ENCODE results near the gene RSPH1.

RSPH1 gene

GRCh38 chr21:42503711-42504110 lies 7.7 kb upstream of the RSPH1 start:
- no peak overlapping the region for H3K4me3 ChIP-seq
- no peak overlapping the region for H3K27ac ChIP-seq
- DNase-seq (ENCODE audit: low read depth, low spot score) = no peak
- no peak overlapping the region for H3K9ac ChIP-seq (ENCODE audit: insufficient read length)
- no peak for TF ChIP-seq FOXP2 (optimal IDR thresholded peaks at IDR 0.05; ENCODE audit: control extremely low read depth, extremely low read length, insufficient read depth)
- no peak for TF ChIP-seq EZH2 (IDR thresholded peaks at IDR 0.05)
- no peak for TF ChIP-seq POLR2AphosphoS5 (IDR thresholded peaks at IDR 0.05; ENCODE audit: borderline replicate concordance, low read depth, low read length)
- H3K9me3 ChIP-seq (ENCODE audit: low read depth, low read length) = no peaks in the 10 kb centered on the region
- no peaks in the 10 kb centered on the region for H3K36me3 ChIP-seq (ENCODE audit: insufficient read depth, low read length)

DNA sequence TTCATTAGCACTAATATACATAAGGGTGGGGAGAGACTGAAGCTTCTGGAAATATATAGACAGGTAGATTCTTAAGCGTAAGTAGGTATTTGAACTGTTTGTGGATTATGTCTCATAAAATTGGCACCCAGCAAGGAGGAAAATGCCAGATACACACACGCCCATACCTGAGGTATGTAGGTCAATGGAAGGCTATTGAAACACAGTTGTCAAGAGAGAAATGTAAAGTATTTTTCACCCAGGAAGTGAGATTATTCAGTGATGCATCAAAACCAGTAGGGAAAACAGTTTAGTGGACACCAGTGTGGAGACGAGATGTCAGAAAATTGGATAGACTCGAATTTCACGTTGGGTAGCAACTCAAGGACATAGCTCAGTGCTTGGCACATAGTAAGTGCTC lies 4.7 kb upstream of the RSPH1 start:
- DNase-seq (ENCODE audit: low read depth, low spot score) = no peak
- H3K36me3 ChIP-seq (ENCODE audit: insufficient read depth, low read length) = no peaks in the 10 kb centered on the region
- no peaks in the 10 kb centered on the region for H3K9me3 ChIP-seq (ENCODE audit: low read depth, low read length)
- TF ChIP-seq EZH2 (IDR thresholded peaks at IDR 0.05) = no peak
- no peak for TF ChIP-seq POLR2AphosphoS5 (IDR thresholded peaks at IDR 0.05; ENCODE audit: borderline replicate concordance, low read depth, low read length)
- no peak for TF ChIP-seq FOXP2 (optimal IDR thresholded peaks at IDR 0.05; ENCODE audit: control extremely low read depth, extremely low read length, insufficient read depth)
- no peak overlapping the region for H3K27ac ChIP-seq
- H3K4me3 ChIP-seq = no peak overlapping the region
- H3K9ac ChIP-seq (ENCODE audit: insufficient read length) = no peak overlapping the region

DNA sequence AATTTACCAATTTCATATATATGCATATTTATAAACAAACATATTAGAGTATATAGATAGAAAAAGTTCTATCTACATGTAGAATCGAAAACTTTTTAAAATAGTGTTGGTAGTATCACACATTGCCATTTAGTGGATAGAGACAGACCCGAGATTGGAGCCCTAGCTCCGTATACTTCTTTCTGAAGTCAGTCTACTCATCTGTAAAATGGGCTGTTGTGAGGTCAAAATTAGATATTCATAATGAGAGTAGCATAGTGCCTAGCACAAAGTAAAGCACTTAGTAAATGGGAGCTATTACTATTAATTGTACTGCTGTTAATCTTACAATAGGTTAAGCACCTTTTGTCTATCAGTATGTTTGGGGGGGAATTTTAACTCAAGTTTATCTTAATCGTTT lies 4.2 kb upstream of the RSPH1 start:
- Histone ChIP-seq H3K4me3 (no peak overlapping the region), H3K9ac (ENCODE audit: insufficient read length) (no peak overlapping the region), H3K9me3 (ENCODE audit: low read depth, low read length) (no peaks in the 10 kb centered on the region), H3K27ac (no peak overlapping the region), H3K36me3 (ENCODE audit: insufficient read depth, low read length) (no peaks in the 10 kb centered on the region)
- no peak for DNase-seq (ENCODE audit: low read depth, low spot score)
- TF ChIP-seq POLR2AphosphoS5 (IDR thresholded peaks at IDR 0.05; ENCODE audit: borderline replicate concordance, low read depth, low read length) (no peak), FOXP2 (optimal IDR thresholded peaks at IDR 0.05; ENCODE audit: control extremely low read depth, extremely low read length, insufficient read depth) (no peak), EZH2 (IDR thresholded peaks at IDR 0.05) (no peak)

- H3K9ac ChIP-seq (ENCODE audit: insufficient read length) = no peak overlapping the region
- no peak overlapping the region for H3K27ac ChIP-seq
- H3K4me3 ChIP-seq = no peak overlapping the region
- no peak for DNase-seq (ENCODE audit: low read depth, low spot score)
- TF ChIP-seq FOXP2 (optimal IDR thresholded peaks at IDR 0.05; ENCODE audit: control extremely low read depth, extremely low read length, insufficient read depth) = no peak
- TF ChIP-seq EZH2 (IDR thresholded peaks at IDR 0.05) = no peak
- no peak for TF ChIP-seq POLR2AphosphoS5 (IDR thresholded peaks at IDR 0.05; ENCODE audit: borderline replicate concordance, low read depth, low read length)
- no peaks in the 10 kb centered on the region for H3K9me3 ChIP-seq (ENCODE audit: low read depth, low read length)
- no peaks in the 10 kb centered on the region for H3K36me3 ChIP-seq (ENCODE audit: insufficient read depth, low read length)
Measured at GRCh38 chr21:42499444-42500112, 3.6 kb upstream of the RSPH1 start.

- TF ChIP-seq POLR2AphosphoS5 (IDR thresholded peaks at IDR 0.05; ENCODE audit: borderline replicate concordance, low read depth, low read length) = no peak
- no peak for TF ChIP-seq FOXP2 (optimal IDR thresholded peaks at IDR 0.05; ENCODE audit: control extremely low read depth, extremely low read length, insufficient read depth)
- TF ChIP-seq EZH2 (IDR thresholded peaks at IDR 0.05) = no peak
- Histone ChIP-seq H3K9ac (ENCODE audit: insufficient read length) (no peak overlapping the region), H3K27ac (no peak overlapping the region), H3K9me3 (ENCODE audit: low read depth, low read length) (no peaks in the 10 kb centered on the region), H3K36me3 (ENCODE audit: insufficient read depth, low read length) (no peaks in the 10 kb centered on the region), H3K4me3 (no peak overlapping the region)
- DNase-seq (ENCODE audit: low read depth, low spot score) = no peak
Measured at GRCh38 chr21:42498012-42498411, 2.0 kb upstream of the RSPH1 start.

DNA sequence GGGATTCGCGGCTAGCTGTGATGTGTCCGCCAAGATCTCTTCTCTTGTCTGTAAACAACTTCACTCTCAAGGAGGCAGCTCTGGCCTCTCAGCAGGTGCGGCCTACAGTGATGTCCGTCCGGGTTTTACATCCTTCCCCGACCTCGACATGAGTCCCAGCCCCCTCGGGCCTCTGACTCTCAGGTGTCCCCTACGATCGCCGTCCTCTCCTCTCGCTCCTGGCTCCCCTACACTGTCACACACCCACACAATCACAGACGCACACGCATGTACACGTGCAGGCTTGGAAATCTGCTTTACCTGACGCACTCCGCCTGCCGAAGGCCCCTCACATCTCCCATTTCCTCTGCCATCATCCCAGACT lies 797 bp upstream of the RSPH1 start:
- DNase-seq (ENCODE audit: low read depth, low spot score) = no peak
- Histone ChIP-seq H3K36me3 (ENCODE audit: insufficient read depth, low read length) (no peaks in the 10 kb centered on the region), H3K9ac (ENCODE audit: insufficient read length) (peak overlapping the region; percentile 74), H3K9me3 (ENCODE audit: low read depth, low read length) (no peaks in the 10 kb centered on the region), H3K4me3 (peak overlapping the region; percentile 86), H3K27ac (no peak overlapping the region)
- no peak for TF ChIP-seq EZH2 (IDR thresholded peaks at IDR 0.05)
- no peak for TF ChIP-seq FOXP2 (optimal IDR thresholded peaks at IDR 0.05; ENCODE audit: control extremely low read depth, extremely low read length, insufficient read depth)
- no peak for TF ChIP-seq POLR2AphosphoS5 (IDR thresholded peaks at IDR 0.05; ENCODE audit: borderline replicate concordance, low read depth, low read length)

DNA sequence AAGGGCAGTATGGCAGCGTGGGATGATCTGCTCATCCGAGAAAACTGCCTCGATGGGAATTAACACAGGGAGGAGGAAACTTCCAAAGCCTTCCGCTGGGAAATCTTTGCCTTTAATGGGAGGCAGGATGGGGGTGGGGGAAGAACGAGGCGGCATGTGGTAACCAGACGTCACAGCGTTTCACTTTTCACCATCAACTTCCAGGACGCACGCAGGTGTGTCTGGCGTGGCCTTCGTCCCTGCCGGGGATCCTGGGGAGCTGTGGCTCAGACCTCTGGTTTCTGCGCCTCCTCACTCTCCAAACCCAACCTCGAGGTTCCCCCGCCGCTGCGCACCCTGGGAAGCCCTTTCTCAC lies 282 bp downstream of the RSPH1 start:
- no peak overlapping the region for H3K9ac ChIP-seq (ENCODE audit: insufficient read length)
- H3K27ac ChIP-seq = no peak overlapping the region
- no peaks in the 10 kb centered on the region for H3K36me3 ChIP-seq (ENCODE audit: insufficient read depth, low read length)
- TF ChIP-seq FOXP2 (optimal IDR thresholded peaks at IDR 0.05; ENCODE audit: control extremely low read depth, extremely low read length, insufficient read depth) (no peak), POLR2AphosphoS5 (IDR thresholded peaks at IDR 0.05; ENCODE audit: borderline replicate concordance, low read depth, low read length) (no peak), EZH2 (IDR thresholded peaks at IDR 0.05) (no peak)
- DNase-seq (ENCODE audit: low read depth, low spot score) = no peak
- peak overlapping the region; percentile 86 for H3K4me3 ChIP-seq
- H3K9me3 ChIP-seq (ENCODE audit: low read depth, low read length) = no peaks in the 10 kb centered on the region

DNA sequence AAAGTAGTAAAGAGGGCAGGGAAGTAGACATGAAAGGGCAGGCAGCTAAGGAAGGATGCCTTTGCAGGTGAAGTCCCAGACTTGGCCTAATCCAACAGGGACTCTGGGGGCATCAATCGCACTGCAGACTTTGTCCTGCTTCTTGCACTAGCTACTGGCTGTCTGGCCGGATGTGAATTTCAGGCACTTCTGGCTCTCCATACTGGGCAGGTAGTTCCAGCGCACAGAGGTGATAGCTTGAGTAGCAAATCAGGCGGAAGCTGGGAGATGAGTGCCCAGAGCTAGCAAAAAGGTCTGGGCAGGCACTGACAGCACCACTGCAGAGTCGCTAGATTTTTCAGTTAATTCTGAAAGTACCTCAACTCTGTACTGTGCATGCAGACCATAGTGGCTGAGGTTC lies 997 bp downstream of the RSPH1 start:
- no peak for DNase-seq (ENCODE audit: low read depth, low spot score)
- Histone ChIP-seq H3K36me3 (ENCODE audit: insufficient read depth, low read length) (no peaks in the 10 kb centered on the region), H3K9ac (ENCODE audit: insufficient read length) (no peak overlapping the region), H3K27ac (no peak overlapping the region), H3K9me3 (ENCODE audit: low read depth, low read length) (no peaks in the 10 kb centered on the region), H3K4me3 (no peak overlapping the region)
- no peak for TF ChIP-seq POLR2AphosphoS5 (IDR thresholded peaks at IDR 0.05; ENCODE audit: borderline replicate concordance, low read depth, low read length)
- no peak for TF ChIP-seq EZH2 (IDR thresholded peaks at IDR 0.05)
- no peak for TF ChIP-seq FOXP2 (optimal IDR thresholded peaks at IDR 0.05; ENCODE audit: control extremely low read depth, extremely low read length, insufficient read depth)
